ENCODE measurements around the gene PPP1R1C. TPM values are rescaled to one million over a fixed set of nuclear protein-coding genes. Genes with fewer than 3 reads are reported as not detected.
A peak's percentile ranks its signal among the peaks of the same experiment; 100 is the strongest.

The PPP1R1C gene
- total RNA-seq, 1 donor from 2014 or later: 1.7 TPM

DNA sequence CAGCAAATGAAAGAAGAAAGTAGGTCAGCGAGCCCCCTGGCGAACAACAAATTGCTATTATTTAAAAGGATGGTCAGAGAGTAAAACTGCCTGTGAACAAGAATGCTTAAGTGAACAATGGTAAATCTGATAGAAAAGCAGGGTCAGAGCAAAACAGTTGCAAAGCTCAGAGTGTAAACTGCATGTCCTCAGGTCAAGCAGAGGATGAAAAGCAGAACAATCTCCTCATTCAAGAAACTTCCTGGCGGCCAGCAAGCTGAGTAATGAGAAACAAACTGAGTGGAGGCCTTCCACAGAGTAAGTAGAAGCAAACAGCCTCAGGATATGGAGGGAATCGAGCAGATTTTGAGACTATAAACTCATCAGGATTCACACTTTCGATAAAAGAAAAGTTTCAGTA lies 117.9 kb downstream of the PPP1R1C start:
- Mint-ChIP-seq H3K9me3 (peaks cover 12% of the 10 kb centered on the region), H3K27me3 (ENCODE audit: low read depth) (no peaks in the 10 kb centered on the region), H3K4me1 (peaks cover 46% of the 10 kb centered on the region), H3K4me3 (peak overlapping the region; percentile 55), H3K27ac (ENCODE audit: unreplicated experiment) (peak overlapping the region; percentile 8), H3K36me3 (ENCODE audit: low read depth) (peaks cover 15% of the 10 kb centered on the region)
- TF ChIP-seq, protein P1, sequence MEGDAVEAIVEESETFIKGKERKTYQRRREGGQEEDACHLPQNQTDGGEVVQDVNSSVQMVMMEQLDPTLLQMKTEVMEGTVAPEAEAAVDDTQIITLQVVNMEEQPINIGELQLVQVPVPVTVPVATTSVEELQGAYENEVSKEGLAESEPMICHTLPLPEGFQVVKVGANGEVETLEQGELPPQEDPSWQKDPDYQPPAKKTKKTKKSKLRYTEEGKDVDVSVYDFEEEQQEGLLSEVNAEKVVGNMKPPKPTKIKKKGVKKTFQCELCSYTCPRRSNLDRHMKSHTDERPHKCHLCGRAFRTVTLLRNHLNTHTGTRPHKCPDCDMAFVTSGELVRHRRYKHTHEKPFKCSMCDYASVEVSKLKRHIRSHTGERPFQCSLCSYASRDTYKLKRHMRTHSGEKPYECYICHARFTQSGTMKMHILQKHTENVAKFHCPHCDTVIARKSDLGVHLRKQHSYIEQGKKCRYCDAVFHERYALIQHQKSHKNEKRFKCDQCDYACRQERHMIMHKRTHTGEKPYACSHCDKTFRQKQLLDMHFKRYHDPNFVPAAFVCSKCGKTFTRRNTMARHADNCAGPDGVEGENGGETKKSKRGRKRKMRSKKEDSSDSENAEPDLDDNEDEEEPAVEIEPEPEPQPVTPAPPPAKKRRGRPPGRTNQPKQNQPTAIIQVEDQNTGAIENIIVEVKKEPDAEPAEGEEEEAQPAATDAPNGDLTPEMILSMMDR (conservative IDR thresholded peaks at IDR 0.05): no peak
- peak; percentile 6 for DNase-seq (ENCODE audit: low read depth, low spot score)

DNA sequence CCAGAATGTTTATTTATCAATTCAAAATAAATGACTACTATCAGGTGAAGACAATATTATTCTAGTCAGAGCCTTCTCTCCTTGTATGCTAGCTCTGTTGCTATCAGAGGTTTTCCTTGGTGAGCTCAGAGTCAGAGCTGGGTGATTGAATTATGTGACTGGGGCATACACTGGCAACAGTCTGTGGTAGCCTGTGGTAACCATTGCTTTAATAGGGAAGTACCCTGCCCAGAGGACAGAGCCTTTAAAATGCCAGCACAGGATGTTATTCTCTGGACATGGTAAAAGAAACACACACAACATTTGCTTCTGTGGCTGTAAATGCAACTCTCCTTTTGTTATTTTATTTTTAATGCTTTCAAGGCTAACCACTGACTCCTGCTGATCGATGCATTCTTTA lies 124.7 kb downstream of the PPP1R1C start:
- Mint-ChIP-seq H3K27ac (ENCODE audit: unreplicated experiment) (peak overlapping the region; percentile 88), H3K36me3 (ENCODE audit: low read depth) (peaks cover under 1% of the 10 kb centered on the region), H3K4me1 (peaks cover 10% of the 10 kb centered on the region), H3K27me3 (ENCODE audit: low read depth) (no peaks in the 10 kb centered on the region), H3K9me3 (peaks cover under 1% of the 10 kb centered on the region), H3K4me3 (no peak overlapping the region)
- TF ChIP-seq, protein P1 (conservative IDR thresholded peaks at IDR 0.05): no peak
- DNase-seq (ENCODE audit: low read depth, low spot score): no peak

DNA sequence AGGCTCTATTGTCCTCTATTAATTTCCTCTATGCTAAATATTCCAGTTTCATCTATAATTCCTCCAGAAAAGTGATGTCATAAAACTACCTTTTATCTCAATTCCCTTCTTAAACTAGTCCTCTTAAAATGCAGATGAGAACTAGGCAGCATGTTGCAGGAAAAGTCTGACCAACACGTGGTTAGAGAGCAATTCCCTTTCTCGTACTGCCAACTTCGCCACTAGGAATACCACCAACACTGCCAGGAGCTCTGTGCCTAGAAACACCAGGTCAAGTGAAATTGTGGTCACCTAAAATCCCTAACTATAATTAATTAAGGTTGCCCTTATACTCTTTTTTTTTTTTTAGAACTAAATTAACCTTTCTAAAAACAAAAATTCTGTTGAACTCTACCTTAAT lies 127.7 kb downstream of the PPP1R1C start:
- H3K36me3 Mint-ChIP-seq (ENCODE audit: low read depth): no peaks in the 10 kb centered on the region
- H3K9me3 Mint-ChIP-seq: no peaks in the 10 kb centered on the region
- DNase-seq (ENCODE audit: low read depth, low spot score): no peak
- TF ChIP-seq, protein P1 (conservative IDR thresholded peaks at IDR 0.05): no peak
- peaks cover 15% of the 10 kb centered on the region for H3K4me1 Mint-ChIP-seq
- H3K27me3 Mint-ChIP-seq (ENCODE audit: low read depth): no peaks in the 10 kb centered on the region
- no peak overlapping the region for H3K27ac Mint-ChIP-seq (ENCODE audit: unreplicated experiment)
- no peak overlapping the region for H3K4me3 Mint-ChIP-seq

DNA sequence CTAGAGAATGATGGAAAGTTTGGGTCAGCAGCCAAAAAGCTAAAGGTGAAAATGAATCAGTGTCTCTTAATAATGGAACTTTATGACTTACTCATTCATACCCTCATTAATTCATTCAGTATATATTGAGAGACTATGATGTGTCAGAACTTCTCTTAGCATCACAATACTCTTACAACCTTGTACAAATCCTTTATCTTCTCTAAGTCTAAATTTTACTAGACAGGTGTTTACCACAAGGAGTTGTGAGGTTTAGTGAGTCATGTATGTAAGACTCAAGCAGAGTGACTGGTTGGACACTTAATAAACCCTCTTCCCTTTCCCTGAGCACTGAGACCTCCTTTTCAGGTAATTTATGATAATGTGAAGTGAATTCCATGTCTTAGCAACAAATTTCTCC lies 129.6 kb downstream of the PPP1R1C start:
- no peak overlapping the region for H3K4me3 Mint-ChIP-seq
- no peak for DNase-seq (ENCODE audit: low read depth, low spot score)
- H3K36me3 Mint-ChIP-seq (ENCODE audit: low read depth): no peaks in the 10 kb centered on the region
- no peak overlapping the region for H3K27ac Mint-ChIP-seq (ENCODE audit: unreplicated experiment)
- TF ChIP-seq, protein P1 (conservative IDR thresholded peaks at IDR 0.05): no peak
- H3K27me3 Mint-ChIP-seq (ENCODE audit: low read depth): no peaks in the 10 kb centered on the region
- no peaks in the 10 kb centered on the region for H3K9me3 Mint-ChIP-seq
- peaks cover 14% of the 10 kb centered on the region for H3K4me1 Mint-ChIP-seq

DNA sequence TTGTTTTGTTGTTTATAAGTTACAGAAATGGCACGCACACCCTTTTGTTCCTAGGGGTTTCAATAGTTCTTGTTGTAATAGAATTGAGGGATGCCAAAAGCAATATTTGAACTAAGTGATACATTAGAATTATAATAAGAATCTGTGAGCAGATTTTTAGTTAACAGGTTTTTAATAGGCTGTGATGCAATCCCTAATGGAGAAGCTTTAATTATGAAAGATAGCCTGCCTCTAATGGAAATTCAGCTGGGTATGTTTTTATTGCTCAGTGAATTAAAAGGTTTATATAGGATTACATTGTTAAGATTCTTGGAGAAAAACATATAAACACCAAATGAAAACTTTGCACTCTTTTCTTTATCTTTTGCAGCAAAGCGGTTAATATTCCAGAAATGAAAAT lies 131.1 kb downstream of the PPP1R1C start:
- no peaks in the 10 kb centered on the region for H3K36me3 Mint-ChIP-seq (ENCODE audit: low read depth)
- H3K27ac Mint-ChIP-seq (ENCODE audit: unreplicated experiment): no peak overlapping the region
- no peaks in the 10 kb centered on the region for H3K27me3 Mint-ChIP-seq (ENCODE audit: low read depth)

More for the DNA sequence above, 131.1 kb downstream of the PPP1R1C start:
- no peak for DNase-seq (ENCODE audit: low read depth, low spot score)
- H3K9me3 Mint-ChIP-seq: no peaks in the 10 kb centered on the region
- H3K4me3 Mint-ChIP-seq: no peak overlapping the region
- TF ChIP-seq, protein P1 (conservative IDR thresholded peaks at IDR 0.05): no peak
- H3K4me1 Mint-ChIP-seq: peaks cover 5% of the 10 kb centered on the region
